DND-41 (cell line): ENCODE measurements around the gene PLCE1.
"Not testable (repeated sequence)": the region's sequence is repeated elsewhere in the genome, so short reads cannot be mapped to it uniquely, and the experiment has no call there.

ENCODE experiments used
- EZH2 ChIP-seq: IDR thresholded peaks from 3 replicates; pipeline ENCODE4 v1.6.1; 2012; ENCODE audit warnings: borderline replicate concordance, low read depth, mild to moderate bottlenecking, moderate library complexity, low read length, inconsistent platforms; ENCODE audit not compliant: severe bottlenecking
- TF ChIP-seq, protein P1 (sequence below): IDR thresholded peaks from 2 replicates; pipeline ENCODE4 v1.5.1; 2012; ENCODE audit warnings: borderline replicate concordance, low read length, moderate library complexity, mild to moderate bottlenecking; ENCODE audit not compliant: poor library complexity, severe bottlenecking; ENCODE audit errors: extremely low read depth

DNA sequence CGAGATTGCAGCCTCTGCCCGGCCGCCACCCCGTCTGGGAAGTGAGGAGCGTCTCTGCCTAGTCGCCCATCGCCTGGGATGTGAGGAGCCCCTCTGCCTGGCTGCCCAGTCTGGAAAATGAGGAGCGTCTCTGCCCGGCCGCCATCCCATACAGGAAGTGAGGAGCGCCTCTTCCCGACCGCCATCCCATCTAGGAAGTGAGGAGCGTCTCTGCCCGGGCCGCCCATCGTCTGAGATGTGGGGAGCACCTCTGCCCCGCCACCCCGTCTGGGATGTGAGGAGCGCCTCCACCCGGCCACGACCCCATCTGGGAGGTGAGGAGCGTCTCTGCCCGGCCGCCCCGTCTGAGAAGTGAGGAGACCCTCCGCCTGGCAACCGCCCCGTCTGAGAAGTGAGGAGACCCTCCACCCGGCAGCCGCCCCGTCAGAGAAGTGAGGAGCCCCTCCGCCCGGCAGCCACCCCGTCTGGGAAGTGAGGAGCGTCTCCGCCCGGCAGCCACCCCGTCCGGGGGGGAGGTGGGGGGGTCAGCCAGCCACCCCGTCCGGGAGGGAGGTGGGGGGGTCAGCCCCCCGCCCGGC is 23.2 kb upstream of the PLCE1 start:
- TF ChIP-seq, protein P1, sequence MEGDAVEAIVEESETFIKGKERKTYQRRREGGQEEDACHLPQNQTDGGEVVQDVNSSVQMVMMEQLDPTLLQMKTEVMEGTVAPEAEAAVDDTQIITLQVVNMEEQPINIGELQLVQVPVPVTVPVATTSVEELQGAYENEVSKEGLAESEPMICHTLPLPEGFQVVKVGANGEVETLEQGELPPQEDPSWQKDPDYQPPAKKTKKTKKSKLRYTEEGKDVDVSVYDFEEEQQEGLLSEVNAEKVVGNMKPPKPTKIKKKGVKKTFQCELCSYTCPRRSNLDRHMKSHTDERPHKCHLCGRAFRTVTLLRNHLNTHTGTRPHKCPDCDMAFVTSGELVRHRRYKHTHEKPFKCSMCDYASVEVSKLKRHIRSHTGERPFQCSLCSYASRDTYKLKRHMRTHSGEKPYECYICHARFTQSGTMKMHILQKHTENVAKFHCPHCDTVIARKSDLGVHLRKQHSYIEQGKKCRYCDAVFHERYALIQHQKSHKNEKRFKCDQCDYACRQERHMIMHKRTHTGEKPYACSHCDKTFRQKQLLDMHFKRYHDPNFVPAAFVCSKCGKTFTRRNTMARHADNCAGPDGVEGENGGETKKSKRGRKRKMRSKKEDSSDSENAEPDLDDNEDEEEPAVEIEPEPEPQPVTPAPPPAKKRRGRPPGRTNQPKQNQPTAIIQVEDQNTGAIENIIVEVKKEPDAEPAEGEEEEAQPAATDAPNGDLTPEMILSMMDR, result not testable (repeated sequence)
- not testable (repeated sequence) for TF ChIP-seq EZH2
